ENCODE results near the gene STPG1.

STPG1 gene

DNA sequence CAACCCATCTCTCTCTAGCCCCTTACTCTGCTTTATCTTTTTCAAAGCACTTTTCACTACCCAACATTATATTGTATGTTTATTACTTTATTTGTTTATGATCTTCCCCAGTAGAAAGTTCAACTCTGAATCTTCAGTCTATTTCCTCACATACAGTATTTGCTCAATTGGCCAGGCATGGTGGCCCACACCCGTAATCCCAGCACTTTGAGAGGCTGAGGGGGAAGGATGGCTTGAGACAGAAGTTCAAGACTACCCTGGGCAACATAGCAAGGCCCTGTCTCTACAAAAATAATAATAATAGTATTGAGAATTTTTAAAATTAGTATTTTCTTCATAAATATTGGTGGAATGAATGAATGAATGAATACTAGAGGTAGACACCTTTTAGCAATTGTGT lies 1.2 kb downstream of the STPG1 start:
- Histone ChIP-seq H3K36me3 (ENCODE audit: insufficient read depth, low read length) (no peaks in the 10 kb centered on the region), H3K4me1 (ENCODE audit: control insufficient read depth, insufficient read depth, low read length) (peaks cover 53% of the 10 kb centered on the region), H3K4me3 (ENCODE audit: low read length) (no peak overlapping the region), H3K27me3 (ENCODE audit: control insufficient read depth, insufficient read depth, low read length) (no peaks in the 10 kb centered on the region), H3K4me2 (ENCODE audit: low read length) (peak overlapping the region; percentile 95), H3K9ac (ENCODE audit: low read depth, low read length) (no peak overlapping the region), H3K9me3 (replicated peaks; ENCODE audit: low read length) (no peaks in the 10 kb centered on the region)

DNA sequence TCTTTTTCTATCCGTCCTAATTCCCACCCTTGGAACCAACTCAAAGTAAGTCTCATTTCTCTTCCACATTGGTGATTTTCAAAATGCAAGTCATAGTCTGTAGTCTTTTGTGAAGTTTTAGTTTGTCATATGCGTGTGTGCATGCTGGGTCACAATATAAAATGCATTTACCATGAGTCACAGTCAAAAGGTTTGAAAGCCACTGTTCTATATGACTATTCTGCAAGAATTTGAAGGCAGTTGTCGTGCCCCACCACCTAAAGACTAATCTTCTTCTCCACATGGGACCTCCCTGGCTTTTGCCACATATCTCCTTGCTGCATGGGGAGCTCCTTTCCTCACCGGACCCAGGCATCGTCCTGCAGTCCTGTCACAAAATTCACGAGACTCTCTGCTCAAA lies 1.6 kb downstream of the STPG1 start:
- Histone ChIP-seq H3K4me1 (ENCODE audit: control insufficient read depth, insufficient read depth, low read length) (peaks cover 48% of the 10 kb centered on the region), H3K4me3 (ENCODE audit: low read length) (no peak overlapping the region), H3K27me3 (ENCODE audit: control insufficient read depth, insufficient read depth, low read length) (no peaks in the 10 kb centered on the region), H3K9ac (ENCODE audit: low read depth, low read length) (no peak overlapping the region), H3K9me3 (replicated peaks; ENCODE audit: low read length) (no peaks in the 10 kb centered on the region), H3K36me3 (ENCODE audit: insufficient read depth, low read length) (no peaks in the 10 kb centered on the region), H3K4me2 (ENCODE audit: low read length) (peak overlapping the region; percentile 95)

DNA sequence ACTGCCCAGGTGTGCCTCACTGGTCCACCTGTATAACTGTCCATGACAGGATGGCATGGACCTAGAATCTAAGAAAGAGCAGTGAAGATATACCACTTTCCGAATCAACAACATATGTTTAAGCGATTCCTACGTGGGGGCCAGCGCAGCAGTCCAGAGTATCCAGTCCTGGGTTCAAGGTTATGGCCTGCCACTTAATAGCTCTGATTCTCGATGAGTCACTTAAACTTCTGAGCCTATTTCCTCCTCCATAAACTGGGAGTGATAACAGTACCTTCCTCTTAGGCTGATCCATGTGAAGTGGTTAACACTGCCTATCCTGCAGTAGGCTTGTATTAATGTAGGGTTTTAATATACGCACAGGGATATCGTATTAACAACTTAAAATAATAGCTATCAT lies 2.8 kb downstream of the STPG1 start:
- H3K36me3 ChIP-seq (ENCODE audit: insufficient read depth, low read length) = no peaks in the 10 kb centered on the region
- H3K9ac ChIP-seq (ENCODE audit: low read depth, low read length) = no peak overlapping the region
- no peaks in the 10 kb centered on the region for H3K9me3 ChIP-seq (replicated peaks; ENCODE audit: low read length)
- no peak overlapping the region for H3K4me2 ChIP-seq (ENCODE audit: low read length)
- H3K4me1 ChIP-seq (ENCODE audit: control insufficient read depth, insufficient read depth, low read length) = peaks cover 38% of the 10 kb centered on the region
- H3K4me3 ChIP-seq (ENCODE audit: low read length) = no peak overlapping the region
- H3K27me3 ChIP-seq (ENCODE audit: control insufficient read depth, insufficient read depth, low read length) = no peaks in the 10 kb centered on the region

DNA sequence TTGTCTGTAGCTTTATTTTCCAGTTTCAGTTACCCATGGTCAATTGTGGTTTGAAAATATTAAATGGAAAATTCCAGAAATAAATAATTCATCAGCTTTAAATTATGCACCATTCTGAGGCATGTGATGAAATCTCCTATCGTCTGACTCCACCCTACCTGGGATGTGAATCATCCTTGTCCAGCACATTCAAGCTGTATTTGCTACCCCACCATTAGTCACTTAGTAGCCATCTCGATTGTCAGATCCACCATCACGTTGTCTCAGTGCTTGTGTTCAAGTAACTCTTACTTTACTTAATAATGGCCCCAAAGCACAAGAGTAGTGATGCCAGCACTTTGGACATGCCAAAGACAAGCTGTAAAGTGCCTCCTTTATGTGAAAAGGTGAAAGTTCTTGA lies 4.0 kb downstream of the STPG1 start:
- no peaks in the 10 kb centered on the region for H3K9me3 ChIP-seq (replicated peaks; ENCODE audit: low read length)
- H3K9ac ChIP-seq (ENCODE audit: low read depth, low read length) = no peak overlapping the region
- peaks cover 38% of the 10 kb centered on the region for H3K4me1 ChIP-seq (ENCODE audit: control insufficient read depth, insufficient read depth, low read length)
- H3K36me3 ChIP-seq (ENCODE audit: insufficient read depth, low read length) = no peaks in the 10 kb centered on the region
- peak overlapping the region; percentile 11 for H3K4me3 ChIP-seq (ENCODE audit: low read length)
- H3K27me3 ChIP-seq (ENCODE audit: control insufficient read depth, insufficient read depth, low read length) = no peaks in the 10 kb centered on the region
- peak overlapping the region; percentile 43 for H3K4me2 ChIP-seq (ENCODE audit: low read length)

DNA sequence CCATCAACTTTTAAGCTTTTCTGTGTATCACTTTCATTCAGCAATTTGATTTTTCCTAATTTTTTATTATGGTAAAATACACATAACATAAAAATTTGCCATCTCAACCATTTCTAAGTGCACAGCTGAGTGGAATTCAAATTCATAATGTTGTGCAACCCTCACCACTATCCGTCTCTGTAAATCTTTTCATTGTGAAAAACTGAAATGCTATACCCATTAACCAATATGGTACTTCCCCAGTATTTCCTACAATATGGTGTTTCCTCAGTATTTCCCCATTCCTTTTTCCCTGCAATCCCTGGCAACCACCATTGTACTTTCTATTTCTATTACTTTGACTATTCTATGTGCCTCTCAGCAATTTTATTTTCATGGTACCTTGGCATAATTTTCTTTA lies 6.8 kb downstream of the STPG1 start:
- Histone ChIP-seq H3K9me3 (replicated peaks; ENCODE audit: low read length) (no peaks in the 10 kb centered on the region), H3K4me1 (ENCODE audit: control insufficient read depth, insufficient read depth, low read length) (peaks cover 18% of the 10 kb centered on the region), H3K4me2 (ENCODE audit: low read length) (no peak overlapping the region), H3K9ac (ENCODE audit: low read depth, low read length) (no peak overlapping the region), H3K36me3 (ENCODE audit: insufficient read depth, low read length) (no peaks in the 10 kb centered on the region), H3K4me3 (ENCODE audit: low read length) (no peak overlapping the region), H3K27me3 (ENCODE audit: control insufficient read depth, insufficient read depth, low read length) (no peaks in the 10 kb centered on the region)

DNA sequence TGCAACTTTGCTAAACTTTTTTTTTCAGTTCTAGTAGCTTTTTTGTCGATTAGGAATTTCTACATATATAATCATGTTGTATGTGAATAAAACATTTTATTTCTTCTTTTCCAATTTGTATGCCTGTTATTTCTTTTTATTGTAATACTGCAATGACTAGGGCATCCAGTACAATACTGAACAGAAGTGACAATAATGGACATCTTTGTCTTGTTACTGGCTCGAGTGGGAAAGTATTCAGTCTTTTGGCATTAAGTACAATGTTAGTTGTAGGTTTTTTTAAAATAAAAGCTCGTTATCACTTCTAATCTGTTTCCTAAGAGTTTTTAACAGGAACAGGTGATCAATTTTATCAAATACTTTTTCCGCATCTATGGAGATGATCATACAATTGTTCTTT lies 9.8 kb downstream of the STPG1 start:
- Histone ChIP-seq H3K27me3 (ENCODE audit: control insufficient read depth, insufficient read depth, low read length) (no peaks in the 10 kb centered on the region), H3K4me2 (ENCODE audit: low read length) (no peak overlapping the region), H3K4me1 (ENCODE audit: control insufficient read depth, insufficient read depth, low read length) (peaks cover 11% of the 10 kb centered on the region), H3K36me3 (ENCODE audit: insufficient read depth, low read length) (no peaks in the 10 kb centered on the region), H3K9me3 (replicated peaks; ENCODE audit: low read length) (no peaks in the 10 kb centered on the region), H3K9ac (ENCODE audit: low read depth, low read length) (no peak overlapping the region), H3K4me3 (ENCODE audit: low read length) (no peak overlapping the region)

DNA sequence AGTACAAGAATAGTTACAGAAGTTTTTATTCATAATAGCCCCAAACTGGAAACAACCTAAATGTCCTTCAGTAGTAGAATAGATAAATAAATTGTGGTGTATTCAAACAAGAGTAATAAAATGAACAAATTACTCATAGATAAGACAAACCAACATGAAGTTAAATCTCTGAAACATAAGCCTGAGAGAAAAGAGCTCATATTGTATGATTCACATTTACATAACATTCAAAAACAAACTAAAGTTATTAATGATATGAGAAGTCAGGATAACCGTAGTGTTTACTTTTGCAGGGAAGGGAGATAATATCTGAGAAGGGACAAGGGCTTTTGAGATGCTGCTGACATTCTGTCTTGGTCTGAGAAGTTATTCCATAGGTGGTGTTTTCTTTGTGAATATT lies 13.5 kb downstream of the STPG1 start:
- Histone ChIP-seq H3K4me2 (ENCODE audit: low read length) (peak overlapping the region; percentile 17), H3K9me3 (replicated peaks; ENCODE audit: low read length) (no peaks in the 10 kb centered on the region), H3K4me1 (ENCODE audit: control insufficient read depth, insufficient read depth, low read length) (peaks cover 11% of the 10 kb centered on the region), H3K36me3 (ENCODE audit: insufficient read depth, low read length) (no peaks in the 10 kb centered on the region), H3K9ac (ENCODE audit: low read depth, low read length) (no peak overlapping the region), H3K27me3 (ENCODE audit: control insufficient read depth, insufficient read depth, low read length) (no peaks in the 10 kb centered on the region), H3K4me3 (ENCODE audit: low read length) (no peak overlapping the region)

DNA sequence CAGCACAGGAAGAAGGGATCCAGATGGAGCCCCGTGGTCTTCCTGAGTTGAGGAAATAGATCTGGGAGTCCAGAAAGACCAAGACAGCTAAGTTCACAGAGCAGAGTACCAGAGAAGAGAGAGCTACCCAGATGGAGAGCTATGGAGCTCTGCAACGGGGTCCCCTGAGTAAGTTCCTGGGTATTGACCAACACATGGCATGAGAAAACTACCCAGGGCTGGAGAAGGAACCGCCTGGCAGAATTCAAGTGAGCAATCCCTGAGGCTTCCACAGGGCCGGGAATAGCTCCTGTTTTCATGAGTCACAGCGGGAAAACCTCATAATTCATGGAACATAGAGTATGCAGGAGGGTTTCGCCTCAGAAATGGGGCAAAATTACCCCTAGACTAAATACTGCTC lies 19.7 kb downstream of the STPG1 start:
- peak overlapping the region; percentile 22 for H3K4me2 ChIP-seq (ENCODE audit: low read length)
- H3K4me3 ChIP-seq (ENCODE audit: low read length) = no peak overlapping the region
- H3K4me1 ChIP-seq (ENCODE audit: control insufficient read depth, insufficient read depth, low read length) = peaks cover 23% of the 10 kb centered on the region
- no peaks in the 10 kb centered on the region for H3K9me3 ChIP-seq (replicated peaks; ENCODE audit: low read length)
- H3K27me3 ChIP-seq (ENCODE audit: control insufficient read depth, insufficient read depth, low read length) = no peaks in the 10 kb centered on the region
- H3K36me3 ChIP-seq (ENCODE audit: insufficient read depth, low read length) = no peaks in the 10 kb centered on the region
- H3K9ac ChIP-seq (ENCODE audit: low read depth, low read length) = peak overlapping the region; percentile 23

DNA sequence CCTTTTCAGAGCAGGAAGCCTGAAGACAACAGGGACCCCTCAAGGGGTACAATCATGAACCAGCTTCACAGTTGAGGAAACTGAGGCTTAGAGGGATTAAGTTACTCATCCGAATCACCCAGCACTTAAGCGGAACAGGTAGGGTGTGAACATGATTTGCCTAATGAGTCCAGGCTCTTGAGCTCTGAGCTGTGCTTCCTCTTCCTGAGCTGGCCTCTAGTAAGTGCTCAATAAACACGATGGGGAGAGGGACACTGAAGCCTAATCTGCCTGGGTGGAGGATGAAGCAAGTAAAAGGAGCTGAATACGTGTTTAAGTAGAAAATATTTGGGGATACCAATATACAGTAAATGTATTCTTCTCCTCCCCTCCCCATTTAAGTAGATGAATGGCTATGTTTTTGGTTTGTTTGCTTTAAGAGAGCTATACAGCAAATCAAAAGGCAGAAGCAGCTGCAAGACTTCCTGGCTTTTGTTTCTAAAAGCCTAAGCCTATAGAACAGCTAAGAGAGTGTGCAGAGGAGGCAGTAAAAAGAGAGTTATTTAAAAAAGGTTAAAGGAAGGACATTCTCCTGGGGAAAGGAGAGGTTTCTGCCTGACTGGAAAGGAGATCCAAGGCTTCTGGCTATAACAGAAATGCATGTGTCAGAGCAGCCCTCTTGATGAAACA lies 20.5 kb downstream of the STPG1 start:
- no peaks in the 10 kb centered on the region for H3K9me3 ChIP-seq (replicated peaks; ENCODE audit: low read length)
- H3K4me1 ChIP-seq (ENCODE audit: control insufficient read depth, insufficient read depth, low read length) = peaks cover 23% of the 10 kb centered on the region
- no peak overlapping the region for H3K4me2 ChIP-seq (ENCODE audit: low read length)
- H3K4me3 ChIP-seq (ENCODE audit: low read length) = no peak overlapping the region
- H3K36me3 ChIP-seq (ENCODE audit: insufficient read depth, low read length) = no peaks in the 10 kb centered on the region
- H3K27me3 ChIP-seq (ENCODE audit: control insufficient read depth, insufficient read depth, low read length) = no peaks in the 10 kb centered on the region
- no peak overlapping the region for H3K9ac ChIP-seq (ENCODE audit: low read depth, low read length)

DNA sequence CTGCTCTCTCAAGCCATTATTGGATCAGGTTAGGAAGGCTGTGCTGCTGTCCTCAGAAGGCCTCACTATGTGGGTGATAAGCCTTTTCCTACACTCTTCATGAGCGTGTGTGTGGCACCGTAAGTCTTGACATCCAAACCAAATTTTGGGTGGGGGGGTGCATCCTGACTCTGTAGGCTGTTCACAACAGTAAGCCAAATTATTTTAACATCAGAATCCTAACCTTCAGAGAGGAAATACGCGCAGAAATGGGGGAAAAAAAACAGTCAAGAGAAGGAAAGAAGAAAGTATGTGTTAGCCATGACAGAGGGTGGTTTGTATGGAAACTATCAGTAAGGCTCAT lies 21.0 kb downstream of the STPG1 start:
- no peaks in the 10 kb centered on the region for H3K36me3 ChIP-seq (ENCODE audit: insufficient read depth, low read length)
- H3K9me3 ChIP-seq (replicated peaks; ENCODE audit: low read length) = no peaks in the 10 kb centered on the region
- no peak overlapping the region for H3K4me2 ChIP-seq (ENCODE audit: low read length)
- no peaks in the 10 kb centered on the region for H3K27me3 ChIP-seq (ENCODE audit: control insufficient read depth, insufficient read depth, low read length)
- H3K4me3 ChIP-seq (ENCODE audit: low read length) = no peak overlapping the region
- no peak overlapping the region for H3K9ac ChIP-seq (ENCODE audit: low read depth, low read length)
- H3K4me1 ChIP-seq (ENCODE audit: control insufficient read depth, insufficient read depth, low read length) = peaks cover 23% of the 10 kb centered on the region

DNA sequence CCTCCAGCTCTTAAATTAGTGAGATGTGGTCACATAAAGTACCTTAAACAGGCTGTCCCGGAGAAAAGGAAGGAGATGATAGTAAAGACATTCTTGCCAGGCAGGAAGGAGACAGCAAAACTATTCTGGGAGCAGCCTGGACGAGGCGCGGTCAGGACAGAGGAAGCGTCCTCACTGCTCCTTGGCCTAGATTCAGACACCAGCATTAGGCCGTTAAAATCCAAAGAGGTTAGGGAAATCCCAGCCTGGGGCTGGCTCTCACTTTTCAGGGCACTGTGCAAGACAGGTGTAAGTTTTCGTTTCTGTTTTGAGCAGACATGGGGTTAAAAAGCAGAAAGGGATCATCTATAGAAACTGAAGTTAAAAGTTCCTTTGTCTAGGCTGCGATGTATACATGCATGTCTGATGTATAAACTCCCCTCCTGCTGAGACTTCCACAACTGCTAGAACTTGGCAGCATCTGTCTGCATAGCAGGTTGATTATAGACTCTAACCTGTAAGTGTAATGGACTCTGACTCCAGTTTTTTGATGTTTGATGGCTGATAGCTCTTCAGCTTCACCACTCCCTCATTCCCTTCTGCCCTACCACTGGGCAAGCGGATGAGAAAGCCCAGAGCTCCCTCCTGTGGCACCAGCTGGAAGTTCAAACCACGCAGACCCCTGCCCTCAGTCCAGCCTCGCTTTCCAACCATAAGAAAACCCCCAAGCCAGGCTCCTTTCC lies 21.5 kb downstream of the STPG1 start:
- H3K4me1 ChIP-seq (ENCODE audit: control insufficient read depth, insufficient read depth, low read length) = peaks cover 23% of the 10 kb centered on the region
- peak overlapping the region; percentile 72 for H3K4me2 ChIP-seq (ENCODE audit: low read length)
- no peak overlapping the region for H3K4me3 ChIP-seq (ENCODE audit: low read length)
- H3K9me3 ChIP-seq (replicated peaks; ENCODE audit: low read length) = no peaks in the 10 kb centered on the region
- peak overlapping the region; percentile 60 for H3K9ac ChIP-seq (ENCODE audit: low read depth, low read length)
- no peaks in the 10 kb centered on the region for H3K36me3 ChIP-seq (ENCODE audit: insufficient read depth, low read length)
- H3K27me3 ChIP-seq (ENCODE audit: control insufficient read depth, insufficient read depth, low read length) = no peaks in the 10 kb centered on the region
